K562 (cell line): ENCODE measurements around the gene EFNA2. TPM values are rescaled to one million over a fixed set of nuclear protein-coding genes. Genes with fewer than 3 reads are reported as not detected.

Experiments
- E2F3 ChIP-seq: fragments of 250-450 bp; sonication (Bioruptor Pico); IDR thresholded peaks from 2 replicates; pipeline ENCODE4 v1.4.0; 2020; ENCODE audit warnings: mild to moderate bottlenecking
- FIP1L1 ChIP-seq: fragments of 200-400 bp; formaldehyde crosslinking; IDR thresholded peaks from 2 replicates; pipeline ENCODE4 v1.6.1; 2018; ENCODE audit warnings: mild to moderate bottlenecking, low read depth, low read length; ENCODE audit not compliant: poor library complexity, severe bottlenecking
- GABPB2 ChIP-seq: fragments of 250-450 bp; sonication (Bioruptor Pico); conservative IDR thresholded peaks from 2 replicates; pipeline ENCODE4 v1.5.1; 2021; ENCODE audit warnings: mild to moderate bottlenecking
- KAT8 ChIP-seq: fragments of 450-650 bp; IDR thresholded peaks from 2 replicates; pipeline ENCODE4 v1.6.1; 2016; ENCODE audit warnings: low read depth, mild to moderate bottlenecking
- LCOR ChIP-seq: sonication (generic); formaldehyde crosslinking; IDR thresholded peaks from 2 replicates; pipeline ENCODE4 v1.8.0; 2022; ENCODE audit warnings: mild to moderate bottlenecking, missing genetic modification reagents
- MECOM ChIP-seq: fragments of 250-450 bp; sonication (Bioruptor Pico); IDR thresholded peaks from 2 replicates; pipeline ENCODE4 v1.8.0; 2022; ENCODE audit warnings: inconsistent platforms
- NELFE ChIP-seq: IDR thresholded peaks from 2 replicates; pipeline ENCODE4 v1.6.1; 2011; ENCODE audit warnings: mild to moderate bottlenecking; ENCODE audit not compliant: insufficient read depth, insufficient read length
- NUFIP1 ChIP-seq: fragments of 450-650 bp; IDR thresholded peaks from 2 replicates; pipeline ENCODE4 v1.6.1; 2018; ENCODE audit not compliant: partially characterized antibody
- TCF7L2 ChIP-seq: fragments of 150-350 bp; IDR thresholded peaks from 2 replicates; pipeline ENCODE4 v1.6.1; 2016; ENCODE audit warnings: low read depth, mild to moderate bottlenecking, low read length, moderate library complexity
- XRCC5 ChIP-seq: fragments of 200-400 bp; formaldehyde crosslinking; IDR thresholded peaks from 2 replicates; pipeline ENCODE4 v1.6.1; 2017; ENCODE audit warnings: low read depth, mild to moderate bottlenecking, low read length
- ZBTB11 ChIP-seq, 3 experiments: fragments of 200-800 bp in 1 of 3; fragments of 250-450 bp in 1 of 3; fragments of 450-650 bp in 1 of 3; sonication (Bioruptor Pico) in 1 of 3; sonication (Bioruptor generic) in 1 of 3; formaldehyde crosslinking in 1 of 3; IDR thresholded peaks; 2 replicates each; pipeline versions ENCODE4 v1.6.1 to v1.8.0; 2016 to 2022; ENCODE audit warnings: mild to moderate bottlenecking in 2 of 3, missing genetic modification characterization in 2 of 3, missing compliant biosample characterization in 1 of 3, moderate library complexity in 1 of 3
- ZC3H11A ChIP-seq: IDR thresholded peaks from 2 replicates; pipeline ENCODE4 v1.6.1; 2012; ENCODE audit warnings: low read depth, low read length, improper control_type of control experiment
- ZNF444 ChIP-seq: fragments of 250-450 bp; sonication (Bioruptor Pico); IDR thresholded peaks from 2 replicates; pipeline ENCODE4 v1.4.0; 2020; ENCODE audit warnings: mild to moderate bottlenecking, moderate library complexity
- polyA plus RNA-seq, 8 experiments: library from polyadenylated mRNA; depleted of rRNA in 4 of 8; stranded (reverse) in 5 of 8; unstranded in 3 of 8; fragments of >200 nt; fragmentation: Nextera tagmentation in 2 of 8; fragmentation: Illumina TruSeq in 1 of 8; extraction: Ambion mirVana in 2 of 8; extraction: Trizol in 1 of 8; gene quantifications; 2 replicates each; pipeline versions ENCODE4 v1.2.1 to v1.2.3, GENCODE V29; 2011 to 2014; ENCODE audit warnings: inconsistent platforms in 1 of 8, missing spikeins in 1 of 8
- total RNA-seq, 7 experiments: library from RNA; depleted of rRNA in 6 of 7; stranded (reverse); fragments of >200 nt in 6 of 7; fragmentation: Illumina TruSeq in 2 of 7; extraction: Trizol in 2 of 7; gene quantifications; 2 replicates each; pipeline versions ENCODE4 v1.2.1 to v1.2.3, GENCODE V29; 2011 to 2021; ENCODE audit warnings: low replicate concordance in 1 of 7
- TF ChIP-seq, protein P1 (sequence below): sonication (generic); formaldehyde crosslinking; IDR thresholded peaks from 2 replicates; pipeline ENCODE4 v1.8.1; 2023; ENCODE audit warnings: mild to moderate bottlenecking, missing genetic modification reagents
- TF ChIP-seq, protein P2 (sequence below): sonication (generic); IDR thresholded peaks from 2 replicates; pipeline ENCODE4 v1.6.1; 2016

EFNA2 gene
- total and polyA plus RNA-seq, 9 of the 15 experiments (the other 6 are each of a cell fraction or from before 2014, with no cell fraction given) = 0.11 to 0.44 (median 0.15) TPM; not detected in 6

DNA sequence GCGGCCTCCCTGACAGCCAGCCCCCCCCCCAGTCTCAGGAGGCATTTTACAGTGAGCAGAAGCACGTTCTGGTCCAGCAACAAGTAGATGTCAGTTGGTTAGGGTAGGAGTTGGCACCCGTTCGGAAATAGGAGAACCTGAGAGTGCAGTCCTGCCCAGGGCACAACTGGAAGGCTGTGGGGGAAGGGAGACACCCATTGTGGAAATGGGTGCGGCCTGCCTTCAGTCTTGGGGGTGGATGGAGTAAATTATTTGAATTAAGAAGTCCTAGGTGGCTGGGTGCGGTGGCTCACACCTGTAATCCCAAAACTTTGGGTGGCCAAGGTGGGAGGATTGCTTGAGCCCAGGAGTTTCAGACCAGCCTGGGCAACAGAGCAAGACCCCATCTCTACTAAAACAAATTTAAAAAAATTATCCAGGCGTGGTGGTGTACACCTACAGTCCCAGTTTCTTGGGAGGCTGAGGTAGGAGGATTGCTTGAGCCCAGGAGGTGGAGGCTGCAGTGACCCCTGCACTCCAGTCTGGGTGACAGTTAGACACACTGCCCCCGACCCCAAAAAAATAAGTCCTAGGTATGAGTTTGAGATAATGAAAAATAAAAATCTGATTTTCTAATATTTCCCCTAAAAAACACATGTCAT, 15.3 kb upstream of the EFNA2 start (continued):
- TF ChIP-seq XRCC5 = peak; percentile 49; the same call in 1 of the 2 replicates
- 0 out of 2 replicates have a peak, but pooled peaks have one; percentile 33 for TF ChIP-seq ZNF444 (CRISPR knock-in tag)
- no peak for TF ChIP-seq KAT8
- peak in 1 of 3 experiments; percentile 8; a peak in 1 of 6 replicates for TF ChIP-seq ZBTB11 (CRISPR knock-in tag; IDR thresholded peaks at IDR 0.05)
- no peak for TF ChIP-seq TCF7L2
- peak; percentile 24 for TF ChIP-seq NUFIP1
- TF ChIP-seq, protein P1, sequence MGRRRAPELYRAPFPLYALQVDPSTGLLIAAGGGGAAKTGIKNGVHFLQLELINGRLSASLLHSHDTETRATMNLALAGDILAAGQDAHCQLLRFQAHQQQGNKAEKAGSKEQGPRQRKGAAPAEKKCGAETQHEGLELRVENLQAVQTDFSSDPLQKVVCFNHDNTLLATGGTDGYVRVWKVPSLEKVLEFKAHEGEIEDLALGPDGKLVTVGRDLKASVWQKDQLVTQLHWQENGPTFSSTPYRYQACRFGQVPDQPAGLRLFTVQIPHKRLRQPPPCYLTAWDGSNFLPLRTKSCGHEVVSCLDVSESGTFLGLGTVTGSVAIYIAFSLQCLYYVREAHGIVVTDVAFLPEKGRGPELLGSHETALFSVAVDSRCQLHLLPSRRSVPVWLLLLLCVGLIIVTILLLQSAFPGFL = 0 out of 2 replicates have a peak, but pooled peaks have one; percentile 73
- TF ChIP-seq GABPB2 (CRISPR knock-in tag) = no peak
- no peak for TF ChIP-seq LCOR (CRISPR knock-in tag)
- TF ChIP-seq FIP1L1 = no peak
- TF ChIP-seq ZC3H11A = no peak
- no peak for TF ChIP-seq NELFE
- TF ChIP-seq MECOM (CRISPR knock-in tag) = no peak
- TF ChIP-seq, protein P2, sequence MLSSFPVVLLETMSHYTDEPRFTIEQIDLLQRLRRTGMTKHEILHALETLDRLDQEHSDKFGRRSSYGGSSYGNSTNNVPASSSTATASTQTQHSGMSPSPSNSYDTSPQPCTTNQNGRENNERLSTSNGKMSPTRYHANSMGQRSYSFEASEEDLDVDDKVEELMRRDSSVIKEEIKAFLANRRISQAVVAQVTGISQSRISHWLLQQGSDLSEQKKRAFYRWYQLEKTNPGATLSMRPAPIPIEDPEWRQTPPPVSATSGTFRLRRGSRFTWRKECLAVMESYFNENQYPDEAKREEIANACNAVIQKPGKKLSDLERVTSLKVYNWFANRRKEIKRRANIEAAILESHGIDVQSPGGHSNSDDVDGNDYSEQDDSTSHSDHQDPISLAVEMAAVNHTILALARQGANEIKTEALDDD = no peak
- TF ChIP-seq E2F3 (CRISPR knock-in tag) = no peak
